Stimulated activated CD4-positive, alpha-beta T cell treated with anti-CD3 and anti-CD28 coated beads, TNF-alpha, amount 100 ng/mL, for 24 hours (primary cell): Measurements from ENCODE around the gene PRSS3.
"Not testable (repeated sequence)": the region's sequence is repeated elsewhere in the genome, so short reads cannot be mapped to it uniquely, and the experiment has no call there.

Experiments
- DNase-seq, 3 experiments: peaks; one replicate each; pipeline ENCODE4 v3.0.0-alpha.2; 2020; ENCODE audit warnings: low read depth in 3 of 3

Gene PRSS3

DNA sequence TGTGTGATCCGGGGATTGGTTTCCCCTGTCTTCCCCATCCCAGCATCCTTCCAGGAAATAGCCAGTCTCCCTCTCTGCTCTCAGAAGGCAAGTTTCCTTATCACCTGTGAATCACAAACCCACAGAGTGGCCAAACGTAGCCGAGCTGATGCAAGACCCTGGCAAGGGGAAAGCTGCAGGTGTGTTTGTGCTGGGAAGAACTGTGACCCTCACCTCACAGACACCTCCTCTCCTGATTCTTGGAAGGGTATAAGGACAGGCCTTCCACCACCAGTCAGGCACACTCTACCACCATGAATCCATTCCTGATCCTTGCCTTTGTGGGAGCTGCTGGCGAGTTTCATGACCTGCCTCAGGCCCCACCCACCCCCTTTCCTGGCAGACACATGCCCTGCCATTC, at the start of gene PRSS3:
PRSS3 (plus strand) TSS at position 281 of the 400 bp plus-strand sequence; CDS start at position 294, 13 bp downstream.
- no peak for DNase-seq

GRCh38 chr9:33748633-33749304, 46.6 kb upstream of the PRSS3 start:
- peak in 1 of 3 experiments; percentile 18 for DNase-seq

DNA sequence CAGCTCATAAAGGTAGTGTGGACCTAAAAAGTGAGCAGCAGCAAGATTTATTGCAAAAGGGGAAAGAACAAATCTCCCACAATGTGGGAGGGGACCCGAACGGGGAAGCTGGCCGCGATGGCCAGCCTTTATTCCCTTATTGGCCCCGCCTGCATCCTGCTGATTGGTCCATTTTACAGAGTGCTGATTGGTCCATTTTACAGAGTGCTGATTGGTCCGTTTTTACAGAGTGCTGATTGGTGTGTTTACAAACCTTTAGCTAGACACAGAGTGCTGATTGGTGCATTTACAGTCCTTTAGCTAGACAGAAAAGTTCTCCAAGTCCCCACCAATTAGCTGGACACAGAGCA, 46.1 kb upstream of the PRSS3 start:
- peak in 1 of 3 experiments; percentile 9 for DNase-seq

- no peak for DNase-seq
Measured at GRCh38 chr9:33750307-33750838, 45.0 kb upstream of the PRSS3 start.

- DNase-seq: no peak
Measured at GRCh38 chr9:33750839-33751339, 44.5 kb upstream of the PRSS3 start.

GRCh38 chr9:33751536-33752129, 43.7 kb upstream of the PRSS3 start:
- DNase-seq: no peak

- no peak for DNase-seq
Measured at GRCh38 chr9:33752130-33752637, 43.2 kb upstream of the PRSS3 start.

- DNase-seq: not testable (repeated sequence)
Measured at GRCh38 chr9:33752789-33753188, 42.6 kb upstream of the PRSS3 start.

GRCh38 chr9:33759648-33760047, 35.7 kb upstream of the PRSS3 start:
- DNase-seq: not testable (repeated sequence)

DNA sequence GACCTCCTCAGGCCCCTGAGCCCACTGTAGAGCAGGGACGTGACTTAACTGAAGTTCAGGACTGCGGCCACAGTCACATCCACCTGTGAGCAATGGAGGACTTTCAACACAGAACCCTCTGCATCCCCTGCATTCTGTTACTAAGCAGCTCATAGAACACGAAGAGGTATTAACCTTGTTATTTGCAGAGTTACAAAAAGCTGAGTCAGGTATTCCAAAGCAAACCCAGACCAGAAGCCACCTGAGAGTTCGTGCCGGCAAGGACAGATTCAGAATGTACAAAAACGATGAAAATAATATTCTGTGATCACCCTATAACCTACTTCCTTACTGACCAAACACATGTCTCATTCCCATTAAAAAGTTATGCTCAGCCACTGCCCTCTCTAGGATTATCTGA, 33.0 kb upstream of the PRSS3 start:
- no peak for DNase-seq

- not testable (repeated sequence) for DNase-seq
Measured at GRCh38 chr9:33763709-33764108, 31.7 kb upstream of the PRSS3 start.

DNA sequence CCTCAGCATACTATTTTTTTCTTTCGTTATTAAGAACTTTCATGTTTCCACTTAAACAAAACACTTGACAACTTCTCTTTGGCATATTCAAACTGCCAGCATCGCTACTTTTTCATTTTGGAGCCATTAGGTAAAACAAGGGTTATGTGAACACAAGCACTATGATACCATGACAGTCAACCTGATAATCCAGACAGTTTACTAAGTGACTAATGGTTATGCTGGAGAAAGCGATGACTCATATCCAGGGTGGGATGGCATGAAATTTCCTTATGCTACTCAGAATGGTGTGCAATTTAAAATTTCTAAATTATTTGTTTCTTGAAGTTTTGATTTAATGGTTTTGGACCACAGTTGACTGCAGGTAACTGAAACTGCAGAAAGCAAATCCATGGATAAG, 29.9 kb upstream of the PRSS3 start:
- DNase-seq: no peak

DNA sequence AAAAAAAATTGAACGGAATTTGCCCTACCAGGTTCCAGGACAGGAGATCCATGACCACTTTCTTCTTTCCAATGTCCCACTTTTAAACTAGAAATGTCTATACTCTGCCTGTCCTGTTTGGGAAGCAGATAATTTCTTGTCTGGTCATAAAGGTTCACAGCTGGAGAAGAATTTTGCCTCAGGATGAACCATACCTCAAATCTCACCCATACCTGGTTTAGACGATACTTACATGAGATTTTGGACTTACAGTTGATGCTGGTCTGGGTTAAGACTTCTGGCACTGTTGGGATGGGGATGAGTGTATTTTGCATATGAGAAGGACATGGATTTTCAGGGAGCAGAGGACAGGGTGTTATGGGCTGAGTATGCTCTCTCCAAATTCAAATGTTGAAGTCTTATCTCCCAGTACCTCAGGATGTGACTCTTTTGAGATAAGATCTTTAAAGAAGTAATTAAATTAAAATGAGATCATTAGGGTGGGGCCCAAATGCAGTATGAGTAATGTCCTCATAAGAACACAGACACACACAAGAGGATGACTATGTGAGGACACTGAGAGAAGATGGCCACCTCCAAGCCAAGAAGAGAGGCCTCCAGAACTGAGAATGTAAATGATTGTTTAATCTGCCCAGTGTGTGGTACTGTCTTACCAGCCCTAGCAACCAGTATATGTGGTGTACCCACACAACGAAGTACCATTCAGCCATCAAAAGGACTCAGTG, 25.0 kb upstream of the PRSS3 start:
- not testable (repeated sequence) for DNase-seq

GRCh38 chr9:33773135-33773534, 22.2 kb upstream of the PRSS3 start:
- not testable (repeated sequence) for DNase-seq

DNA sequence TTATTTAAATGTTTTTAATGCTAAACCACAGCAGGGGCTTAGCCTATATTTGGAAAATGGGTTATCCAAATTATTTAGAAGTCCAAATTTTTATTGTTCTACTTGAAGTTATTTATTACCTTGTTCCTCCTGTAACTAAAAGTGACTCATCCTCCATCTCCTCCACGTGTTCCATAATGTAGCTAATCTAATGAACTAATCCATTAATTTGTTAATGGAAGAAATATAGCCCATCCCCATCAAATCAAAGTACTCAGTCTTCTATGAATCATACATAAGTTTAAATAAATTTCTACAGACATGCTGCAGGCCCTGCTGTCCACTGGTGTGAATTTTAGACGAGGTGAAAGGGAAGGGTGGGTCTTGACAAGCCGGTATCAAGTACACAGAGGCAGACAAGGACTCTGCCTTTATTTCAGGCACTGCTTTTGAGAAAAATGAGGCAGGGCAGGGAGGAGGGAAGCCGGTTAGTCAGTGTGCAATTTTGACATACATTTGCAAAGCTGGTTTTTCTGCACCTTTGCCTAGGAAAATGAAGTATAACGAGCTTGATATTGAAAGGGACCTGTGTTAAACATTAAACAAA, 21.2 kb upstream of the PRSS3 start:
- DNase-seq: not testable (repeated sequence)

GRCh38 chr9:33776578-33776977, 18.8 kb upstream of the PRSS3 start:
- DNase-seq: no peak

GRCh38 chr9:33778700-33779351, 16.5 kb upstream of the PRSS3 start:
- peak; percentile 6 to 16 (median 14) for DNase-seq

GRCh38 chr9:33780276-33780675, 15.1 kb upstream of the PRSS3 start:
- no peak for DNase-seq

- no peak for DNase-seq
Measured at GRCh38 chr9:33781736-33782135, 13.6 kb upstream of the PRSS3 start.

GRCh38 chr9:33782395-33783152, 12.8 kb upstream of the PRSS3 start:
- DNase-seq: no peak

DNA sequence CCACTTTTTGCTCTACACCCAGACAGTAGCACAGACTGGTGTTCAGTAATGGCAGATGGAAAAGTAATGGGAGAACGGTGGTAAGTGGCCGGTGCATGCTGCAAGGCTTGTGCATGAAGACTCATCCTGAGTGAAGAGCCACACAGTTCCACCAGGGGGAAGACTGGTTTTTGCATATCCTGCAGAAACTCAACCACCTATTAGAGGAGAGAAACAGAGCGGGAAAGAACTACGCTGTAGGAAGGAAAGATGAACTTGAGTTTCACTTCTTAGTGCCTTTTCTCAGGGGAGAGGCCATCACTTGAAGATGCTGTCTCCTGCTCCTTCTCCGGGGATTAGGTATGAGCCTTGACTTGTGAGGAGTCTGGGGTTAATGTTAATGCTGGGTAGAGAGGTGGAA, 9.4 kb upstream of the PRSS3 start:
- DNase-seq: no peak
